Measurements from ENCODE around the gene MSI2.

Gene MSI2

GRCh38 chr17:57609878-57610270 lies 353.6 kb downstream of the MSI2 start:
- Histone ChIP-seq H3K27me3 (ENCODE audit: insufficient read depth, low read depth, severe bottlenecking) (no peaks in the 10 kb centered on the region), H3K36me3 (peaks cover 36% of the 10 kb centered on the region), H3K4me3 (ENCODE audit: low read depth, low read length) (no peak overlapping the region), H3K27ac (no peak overlapping the region), H3K9me3 (ENCODE audit: severe bottlenecking) (no peaks in the 10 kb centered on the region)
- no peak for DNase-seq
- no peak for TF ChIP-seq CTCF (IDR thresholded peaks at IDR 0.05; ENCODE audit: low read depth, low read length)

- peak; percentile 76 for DNase-seq
- peaks cover 4% of the 10 kb centered on the region for H3K9me3 ChIP-seq (ENCODE audit: severe bottlenecking)
- H3K36me3 ChIP-seq: peaks cover 53% of the 10 kb centered on the region
- no peak overlapping the region for H3K4me3 ChIP-seq (ENCODE audit: low read depth, low read length)
- H3K27ac ChIP-seq: peak overlapping the region; percentile 39; the same call in 1 of the 2 replicates
- no peak for TF ChIP-seq CTCF (IDR thresholded peaks at IDR 0.05; ENCODE audit: low read depth, low read length)
- H3K27me3 ChIP-seq (ENCODE audit: insufficient read depth, low read depth, severe bottlenecking): no peaks in the 10 kb centered on the region
Observed at GRCh38 chr17:57612202-57613071, 356.1 kb downstream of the MSI2 start.

GRCh38 chr17:57614742-57615141 lies 358.4 kb downstream of the MSI2 start:
- Histone ChIP-seq H3K9me3 (ENCODE audit: severe bottlenecking) (peaks cover 8% of the 10 kb centered on the region), H3K4me3 (ENCODE audit: low read depth, low read length) (no peak overlapping the region), H3K36me3 (peaks cover 58% of the 10 kb centered on the region), H3K27ac (peak overlapping the region; percentile 37), H3K27me3 (ENCODE audit: insufficient read depth, low read depth, severe bottlenecking) (no peaks in the 10 kb centered on the region)
- TF ChIP-seq CTCF (IDR thresholded peaks at IDR 0.05; ENCODE audit: low read depth, low read length): no peak
- DNase-seq: no peak

GRCh38 chr17:57615836-57616757 lies 359.8 kb downstream of the MSI2 start:
- H3K27me3 ChIP-seq (ENCODE audit: insufficient read depth, low read depth, severe bottlenecking): no peaks in the 10 kb centered on the region
- H3K9me3 ChIP-seq (ENCODE audit: severe bottlenecking): peaks cover 8% of the 10 kb centered on the region
- DNase-seq: no peak
- TF ChIP-seq CTCF (IDR thresholded peaks at IDR 0.05; ENCODE audit: low read depth, low read length): no peak
- H3K36me3 ChIP-seq: peaks cover 65% of the 10 kb centered on the region
- no peak overlapping the region for H3K4me3 ChIP-seq (ENCODE audit: low read depth, low read length)
- peak overlapping the region; percentile 32; the same call in 1 of the 2 replicates for H3K27ac ChIP-seq

GRCh38 chr17:57617218-57617617 lies 360.9 kb downstream of the MSI2 start:
- no peak for DNase-seq
- Histone ChIP-seq H3K9me3 (ENCODE audit: severe bottlenecking) (peaks cover 8% of the 10 kb centered on the region), H3K4me3 (ENCODE audit: low read depth, low read length) (no peak overlapping the region), H3K27me3 (ENCODE audit: insufficient read depth, low read depth, severe bottlenecking) (no peaks in the 10 kb centered on the region), H3K36me3 (peaks cover 71% of the 10 kb centered on the region), H3K27ac (no peak overlapping the region)
- no peak for TF ChIP-seq CTCF (IDR thresholded peaks at IDR 0.05; ENCODE audit: low read depth, low read length)
